B cell (primary cell): ENCODE measurements around the gene NHSL1.

Experiments
- EZH2 ChIP-seq: IDR thresholded peaks from 2 replicates; pipeline ENCODE4 v1.6.1; 2012; ENCODE audit warnings: borderline replicate concordance, low read depth, mild to moderate bottlenecking, moderate library complexity, low read length; ENCODE audit not compliant: insufficient read depth, poor library complexity, severe bottlenecking
- TF ChIP-seq, protein P1 (sequence below): fragments of 200-600 bp; IDR thresholded peaks from one replicate; pipeline ENCODE4 v1.8.0; 2022; ENCODE audit warnings: antibody characterized with exemption, mild to moderate bottlenecking

DNA sequence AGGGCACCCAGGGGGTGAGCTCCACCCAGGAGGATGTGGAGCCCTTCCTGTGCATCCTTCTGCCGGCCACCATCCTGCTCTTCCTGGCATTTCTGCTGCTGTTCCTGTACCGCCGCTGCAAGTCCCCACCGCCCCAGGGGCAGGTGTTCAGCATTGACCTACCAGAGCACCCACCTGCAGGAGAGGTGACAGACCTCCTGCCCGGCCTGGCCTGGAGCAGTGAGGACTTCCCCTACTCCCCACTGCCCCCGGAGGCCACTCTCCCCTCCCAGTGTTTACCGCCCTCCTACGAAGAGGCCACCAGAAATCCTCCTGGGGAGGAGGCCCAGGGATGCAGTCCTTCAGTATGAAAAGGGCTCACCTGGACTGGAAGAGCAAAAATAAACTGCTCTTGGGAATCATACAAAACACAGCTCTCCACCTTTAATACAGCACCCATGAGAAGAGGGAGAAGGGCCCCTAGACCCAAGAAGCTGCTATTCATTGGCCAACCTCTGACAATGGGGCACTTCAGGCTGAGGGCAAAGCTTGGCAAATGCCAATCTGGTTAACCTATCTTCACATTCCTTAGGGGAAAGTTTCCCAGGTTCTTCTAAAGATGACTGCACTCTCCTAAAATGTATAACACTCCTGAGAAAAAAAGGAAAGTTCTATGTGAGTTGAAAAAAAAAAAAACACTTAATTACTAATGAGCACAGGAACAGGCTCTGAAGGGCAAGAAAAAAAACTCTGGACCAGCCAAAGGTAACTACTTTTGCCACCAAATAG, 116.6 kb downstream of the NHSL1 start:
- TF ChIP-seq, protein P1, sequence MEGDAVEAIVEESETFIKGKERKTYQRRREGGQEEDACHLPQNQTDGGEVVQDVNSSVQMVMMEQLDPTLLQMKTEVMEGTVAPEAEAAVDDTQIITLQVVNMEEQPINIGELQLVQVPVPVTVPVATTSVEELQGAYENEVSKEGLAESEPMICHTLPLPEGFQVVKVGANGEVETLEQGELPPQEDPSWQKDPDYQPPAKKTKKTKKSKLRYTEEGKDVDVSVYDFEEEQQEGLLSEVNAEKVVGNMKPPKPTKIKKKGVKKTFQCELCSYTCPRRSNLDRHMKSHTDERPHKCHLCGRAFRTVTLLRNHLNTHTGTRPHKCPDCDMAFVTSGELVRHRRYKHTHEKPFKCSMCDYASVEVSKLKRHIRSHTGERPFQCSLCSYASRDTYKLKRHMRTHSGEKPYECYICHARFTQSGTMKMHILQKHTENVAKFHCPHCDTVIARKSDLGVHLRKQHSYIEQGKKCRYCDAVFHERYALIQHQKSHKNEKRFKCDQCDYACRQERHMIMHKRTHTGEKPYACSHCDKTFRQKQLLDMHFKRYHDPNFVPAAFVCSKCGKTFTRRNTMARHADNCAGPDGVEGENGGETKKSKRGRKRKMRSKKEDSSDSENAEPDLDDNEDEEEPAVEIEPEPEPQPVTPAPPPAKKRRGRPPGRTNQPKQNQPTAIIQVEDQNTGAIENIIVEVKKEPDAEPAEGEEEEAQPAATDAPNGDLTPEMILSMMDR, result no peak
- TF ChIP-seq EZH2, result no peak
